HepG2 (cell line): ENCODE measurements around the gene FAM216A. TPM values are rescaled to one million over a fixed set of nuclear protein-coding genes. Genes with fewer than 3 reads are reported as not detected.

ENCODE experiments used
- ATAC-seq: fragments of 200-7000 bp; cut with Tn5 transposase; 3 replicates; pipeline ENCODE4 v1.9.1; 2020; ENCODE audit warnings: mild to moderate bottlenecking, moderate library complexity
- BruUV-seq: library from RNA; stranded (reverse); fragments of 400-500 nt; replicated peaks from 2 replicates; lab custom pipeline; 2021; lab: Mats Ljungman, UMichigan
- CTCF ChIA-PET: fragments of 300-600 bp; formaldehyde crosslinking; extraction: SDS; loops from one replicate; lab custom pipeline; 2021; ENCODE audit warnings: low total read pairs, inconsistent platforms, low intra/inter-chr PET ratio; lab: Yijun Ruan, JAX
- POLR2A ChIA-PET: fragments of 350-600 bp; sonication (Branson Sonifier 250); formaldehyde crosslinking; loops from one replicate; lab custom pipeline; 2020; ENCODE audit warnings: antibody characterized with exemption, inconsistent platforms; lab: Yijun Ruan, JAX
- DNase-seq: peaks from one replicate; pipeline ENCODE4 v3.0.0-alpha.2; 2015; ENCODE audit warnings: low spot score
- FAIRE-seq: peaks from 3 replicates; lab custom pipeline; 2011; peaks lifted over from hg19 to GRCh38; lab: Jason Lieb, UNC
- H2AFZ ChIP-seq: one replicate; pipeline ENCODE4 v1.6.1; 2011; ENCODE audit warnings: low read length, inconsistent platforms
- H3K27ac ChIP-seq: fragments of 300-600 bp; 3 replicates; pipeline ENCODE4 v1.8.0; 2011; ENCODE audit warnings: mixed run types, mild to moderate bottlenecking, mixed read lengths, low read length, inconsistent platforms; ENCODE audit not compliant: insufficient read depth; ENCODE audit errors: extremely low read length
- H3K27me3 ChIP-seq, 2 experiments: fragments of 200-600 bp in 1 of 2; 2 replicates in 1 of 2; 3 replicates in 1 of 2; pipeline versions ENCODE4 v1.6.0 to v1.8.0; 2011; ENCODE audit warnings: low read length in 2 of 2, mild to moderate bottlenecking in 2 of 2, moderate library complexity in 2 of 2, inconsistent platforms in 1 of 2; ENCODE audit not compliant: insufficient read depth in 2 of 2, control insufficient read depth in 1 of 2
- H3K36me3 ChIP-seq, 2 experiments: fragments of 200-600 bp in 1 of 2; replicated peaks in 1 of 2; 2 replicates in 1 of 2; 3 replicates in 1 of 2; pipeline versions ENCODE4 v1.5.1 to v1.8.0; 2011; ENCODE audit warnings: low read length in 2 of 2, inconsistent platforms in 1 of 2; ENCODE audit not compliant: insufficient read depth in 2 of 2, control insufficient read depth in 1 of 2
- H3K4me1 ChIP-seq: 2 replicates; pipeline ENCODE4 v1.5.1; 2012; ENCODE audit warnings: low read length, inconsistent platforms; ENCODE audit not compliant: insufficient read depth
- H3K4me2 ChIP-seq: 2 replicates; pipeline ENCODE4 v1.6.0; 2011; ENCODE audit warnings: low read depth, low read length, inconsistent platforms
- H3K4me3 ChIP-seq, 3 experiments: fragments of 200-600 bp in 1 of 3; sonication (generic), shearing (Covaris generic) in 1 of 3; replicated peaks in 1 of 3; 2 replicates each; pipeline ENCODE4 v1.5.1; 2011 to 2016; ENCODE audit warnings: low read length in 3 of 3, inconsistent platforms in 2 of 3, low read depth in 2 of 3, mild to moderate bottlenecking in 2 of 3, control low read depth in 1 of 3, mixed read lengths in 1 of 3; ENCODE audit not compliant: insufficient read depth in 1 of 3
- H3K79me2 ChIP-seq: one replicate; pipeline ENCODE4 v1.6.1; 2011; ENCODE audit warnings: low read length, inconsistent platforms; ENCODE audit not compliant: insufficient read depth
- H3K9ac ChIP-seq: 2 replicates; pipeline ENCODE4 v1.6.0; 2011; ENCODE audit warnings: mild to moderate bottlenecking, low read depth, low read length, inconsistent platforms; ENCODE audit not compliant: insufficient read depth
- H3K9me3 ChIP-seq: 2 replicates; pipeline ENCODE4 v1.5.1; 2012; ENCODE audit warnings: mild to moderate bottlenecking, low read length
- H4K20me1 ChIP-seq: 2 replicates; pipeline ENCODE4 v1.6.0; 2011; ENCODE audit warnings: inconsistent platforms, mild to moderate bottlenecking, low read length, moderate library complexity; ENCODE audit not compliant: insufficient read depth
- CAMTA2 ChIP-seq: sonication (generic); formaldehyde crosslinking; IDR thresholded peaks from 2 replicates; pipeline ENCODE4 v1.4.0; 2020; ENCODE audit warnings: mild to moderate bottlenecking, missing genetic modification reagents, borderline replicate concordance
- GZF1 ChIP-seq: sonication (generic); formaldehyde crosslinking; IDR thresholded peaks from 2 replicates; pipeline ENCODE4 v1.5.1; 2020; ENCODE audit warnings: mild to moderate bottlenecking, missing genetic modification reagents
- KDM3A ChIP-seq: IDR thresholded peaks from 2 replicates; pipeline ENCODE4 v1.6.1; 2018; ENCODE audit warnings: low read depth, missing compliant biosample characterization
- PHF8 ChIP-seq: sonication (generic); formaldehyde crosslinking; IDR thresholded peaks from 2 replicates; pipeline ENCODE4 v1.5.0; 2020; ENCODE audit warnings: missing genetic modification reagents
- POLR2AphosphoS5 ChIP-seq: IDR thresholded peaks from 2 replicates; pipeline ENCODE4 v1.6.1; 2012; ENCODE audit warnings: low read depth, low read length
- ZNF180 ChIP-seq: sonication (generic); formaldehyde crosslinking; IDR thresholded peaks from 2 replicates; pipeline ENCODE4 v1.4.0; 2020; ENCODE audit warnings: low read depth, missing genetic modification reagents, borderline replicate concordance
- ZNF256 ChIP-seq: sonication (generic); formaldehyde crosslinking; conservative IDR thresholded peaks from 2 replicates; pipeline ENCODE4 v1.4.0; 2020; ENCODE audit warnings: missing genetic modification reagents
- ZNF30 ChIP-seq: sonication (generic); formaldehyde crosslinking; IDR thresholded peaks from 2 replicates; pipeline ENCODE4 v1.5.0; 2020; ENCODE audit warnings: mild to moderate bottlenecking, missing genetic modification reagents
- ZNF343 ChIP-seq: sonication (generic); formaldehyde crosslinking; IDR thresholded peaks from 2 replicates; pipeline ENCODE4 v1.4.0; 2020; ENCODE audit warnings: mild to moderate bottlenecking, missing genetic modification reagents
- ZNF644 ChIP-seq: IDR thresholded peaks from 2 replicates; pipeline ENCODE4 v1.6.1; 2016; ENCODE audit warnings: low read depth
- WGBS: methylation state at CpG from one replicate; pipeline ENCODE4 v1.1.6; 2017; ENCODE audit warnings: low lambda C conversion rate; 5-methylcytosine and 5-hydroxymethylcytosine counted together
- in situ Hi-C: cut with HindIII; loops from 2 replicates; pipeline ENCODE4 v1.10.0; 2017; ENCODE audit warnings: low pct_unique_long_range_greater_than_20kb; ENCODE audit not compliant: extremely low pct_ligation_motif_present
- intact Hi-C: fragments of 100-400 bp; cut with micrococcal nuclease; formaldehyde crosslinking; loops from one replicate; pipeline ENCODE4 v1.10.0; 2022; ENCODE audit not compliant: unreplicated experiment
- polyA plus RNA-seq, 8 experiments: library from polyadenylated mRNA; depleted of rRNA in 3 of 8; stranded (reverse) in 7 of 8; unstranded in 1 of 8; fragments of >200 nt; fragmentation: Illumina TruSeq in 4 of 8; extraction: Trizol in 4 of 8; gene quantifications; 2 replicates each; pipeline versions ENCODE4 v1.2.1 to v1.2.3, GENCODE V29; 2011 to 2016; ENCODE audit warnings: low read depth in 4 of 8, missing spikeins in 1 of 8, mixed read lengths in 1 of 8; ENCODE audit not compliant: insufficient read depth in 1 of 8
- total RNA-seq, 5 experiments: library from RNA; depleted of rRNA; stranded (reverse); fragments of >200 nt; fragmentation: Illumina TruSeq; extraction: Trizol; gene quantifications; 2 replicates each; pipeline ENCODE4 v1.2.3, GENCODE V29; 2016; ENCODE audit warnings: low read depth in 1 of 5
- TF ChIP-seq, protein P1 (sequence below): sonication (generic); formaldehyde crosslinking; IDR thresholded peaks from 2 replicates; pipeline ENCODE4 v1.9.0; 2022; ENCODE audit warnings: low read depth, missing genetic modification reagents
- TF ChIP-seq, protein P2 (sequence below): sonication (generic); formaldehyde crosslinking; IDR thresholded peaks from 2 replicates; pipeline ENCODE4 v1.8.0; 2022; ENCODE audit warnings: mild to moderate bottlenecking, missing genetic modification reagents

The FAM216A gene
- total and polyA plus RNA-seq, 2 of the 13 experiments (the other 11 are each of a cell fraction or from before 2014, with no cell fraction given) = 20.3 to 31.2 TPM

DNA sequence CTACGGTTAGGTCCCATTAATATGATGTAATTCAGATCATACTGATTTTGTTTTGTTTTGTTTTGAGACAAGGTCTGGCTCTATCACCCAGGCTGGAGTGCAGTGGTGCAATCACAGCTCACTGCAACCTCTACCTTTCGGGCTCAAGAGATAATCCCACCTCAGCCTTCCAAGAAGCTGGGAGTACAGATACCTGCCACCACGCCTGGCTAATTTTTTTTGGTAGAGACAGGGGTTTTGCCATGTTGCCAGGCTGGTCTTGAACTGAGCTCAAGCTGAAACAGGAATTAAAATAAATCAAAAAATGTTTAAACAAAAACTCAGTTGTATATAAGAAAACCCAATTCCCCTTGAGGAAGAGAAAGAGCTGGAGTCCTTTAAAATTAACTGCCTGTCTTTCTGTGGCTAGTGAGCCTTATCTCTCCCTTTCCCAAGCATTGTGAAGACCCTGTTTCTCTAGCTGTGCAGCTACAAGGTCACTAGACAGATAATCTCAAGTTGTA is 47.4 kb upstream of the FAM216A start:
- Histone ChIP-seq H3K36me3 (no peaks in the 10 kb centered on the region), H3K4me3 (no peak overlapping the region), H3K27me3 (no peaks in the 10 kb centered on the region), H3K9ac (no peak overlapping the region), H3K27ac (no peak overlapping the region), H3K79me2 (no peaks in the 10 kb centered on the region), H2AFZ (no peak overlapping the region), H4K20me1 (no peaks in the 10 kb centered on the region), H3K9me3 (no peaks in the 10 kb centered on the region), H3K4me1 (peaks cover 23% of the 10 kb centered on the region), H3K4me2 (no peak overlapping the region)
- WGBS = 36% methylated on average over 3 of the region's 3 CpGs
- POLR2A ChIA-PET = interaction anchor here (0.6 kb wide), 1 partner anchor 21 kb away, joined by 3 read pairs; no protein-coding TSS in a partner anchor
- FAIRE-seq (no peak), DNase-seq (no peak), ATAC-seq (no peak)
- BruUV-seq = no TSS peak
- CTCF ChIA-PET = no interaction called here
- in situ Hi-C loops (no loop called here), intact Hi-C loops (no loop called here)
- no peak for TF ChIP-seq ZNF343
- TF ChIP-seq ZNF180 = no peak
- no peak for TF ChIP-seq ZNF30 (CRISPR knock-in tag)
- TF ChIP-seq KDM3A (CRISPR knock-in tag) = no peak
- TF ChIP-seq GZF1 (CRISPR knock-in tag) = no peak
- TF ChIP-seq, protein P1, sequence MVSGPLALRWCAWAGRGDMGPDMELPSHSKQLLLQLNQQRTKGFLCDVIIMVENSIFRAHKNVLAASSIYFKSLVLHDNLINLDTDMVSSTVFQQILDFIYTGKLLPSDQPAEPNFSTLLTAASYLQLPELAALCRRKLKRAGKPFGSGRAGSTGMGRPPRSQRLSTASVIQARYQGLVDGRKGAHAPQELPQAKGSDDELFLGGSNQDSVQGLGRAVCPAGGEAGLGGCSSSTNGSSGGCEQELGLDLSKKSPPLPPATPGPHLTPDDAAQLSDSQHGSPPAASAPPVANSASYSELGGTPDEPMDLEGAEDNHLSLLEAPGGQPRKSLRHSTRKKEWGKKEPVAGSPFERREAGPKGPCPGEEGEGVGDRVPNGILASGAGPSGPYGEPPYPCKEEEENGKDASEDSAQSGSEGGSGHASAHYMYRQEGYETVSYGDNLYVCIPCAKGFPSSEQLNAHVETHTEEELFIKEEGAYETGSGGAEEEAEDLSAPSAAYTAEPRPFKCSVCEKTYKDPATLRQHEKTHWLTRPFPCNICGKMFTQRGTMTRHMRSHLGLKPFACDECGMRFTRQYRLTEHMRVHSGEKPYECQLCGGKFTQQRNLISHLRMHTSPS (CRISPR knock-in tag) = no peak
- TF ChIP-seq CAMTA2 (CRISPR knock-in tag) = no peak
- TF ChIP-seq PHF8 = no peak
- TF ChIP-seq, protein P2, sequence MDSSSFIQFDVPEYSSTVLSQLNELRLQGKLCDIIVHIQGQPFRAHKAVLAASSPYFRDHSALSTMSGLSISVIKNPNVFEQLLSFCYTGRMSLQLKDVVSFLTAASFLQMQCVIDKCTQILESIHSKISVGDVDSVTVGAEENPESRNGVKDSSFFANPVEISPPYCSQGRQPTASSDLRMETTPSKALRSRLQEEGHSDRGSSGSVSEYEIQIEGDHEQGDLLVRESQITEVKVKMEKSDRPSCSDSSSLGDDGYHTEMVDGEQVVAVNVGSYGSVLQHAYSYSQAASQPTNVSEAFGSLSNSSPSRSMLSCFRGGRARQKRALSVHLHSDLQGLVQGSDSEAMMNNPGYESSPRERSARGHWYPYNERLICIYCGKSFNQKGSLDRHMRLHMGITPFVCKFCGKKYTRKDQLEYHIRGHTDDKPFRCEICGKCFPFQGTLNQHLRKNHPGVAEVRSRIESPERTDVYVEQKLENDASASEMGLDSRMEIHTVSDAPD = no peak
- TF ChIP-seq POLR2AphosphoS5 = no peak
- no peak for TF ChIP-seq ZNF256 (CRISPR knock-in tag)
- TF ChIP-seq ZNF644 (CRISPR knock-in tag) = no peak
